Measurements from ENCODE around the gene FBN2. TPM values are rescaled to one million over a fixed set of nuclear protein-coding genes. Genes with fewer than 3 reads are reported as not detected.

FBN2 gene
- total and polyA plus RNA-seq, 9 donors: 0.23 to 3.5 (median 1.0) TPM

GRCh38 chr5:128441941-128442350, 96.1 kb downstream of the FBN2 start:
- 8 to 15% (median 12%) methylated on average over 2 of the region's 2 CpGs for WGBS, 3 donors
- no peak for DNase-seq
- Histone ChIP-seq H3K9me3 (no peaks in the 10 kb centered on the region), H3K36me3 (no peaks in the 10 kb centered on the region), H3K4me3 (no peak overlapping the region), H3K4me1 (ENCODE audit: insufficient read depth) (no peaks in the 10 kb centered on the region), H3K27ac (no peak overlapping the region), H3K27me3 (no peaks in the 10 kb centered on the region)
- TF ChIP-seq POLR2A (IDR thresholded peaks at IDR 0.05): no peak
- intact Hi-C loops (cut with DNase I): no loop called here

DNA sequence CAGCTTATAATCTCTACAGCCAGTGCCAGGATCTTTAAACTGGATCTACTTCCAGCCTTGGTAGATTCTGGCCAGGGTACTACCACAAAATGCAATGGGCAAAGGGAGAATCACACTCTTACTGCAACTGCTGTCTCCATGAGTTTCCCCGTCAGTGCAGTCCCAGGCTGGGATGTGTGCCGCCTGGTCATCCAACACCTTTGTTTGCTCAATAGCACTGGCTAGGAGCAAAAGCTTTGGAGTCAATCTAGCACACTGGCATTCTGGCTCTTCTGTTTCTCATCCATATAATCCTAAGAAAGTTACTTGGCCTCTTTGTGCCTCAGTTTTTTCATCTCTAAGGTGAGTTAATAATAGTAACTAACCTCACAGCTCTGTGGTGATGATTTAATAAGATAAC, 96.9 kb downstream of the FBN2 start:
- Histone ChIP-seq H3K4me3 (no peak overlapping the region), H3K9me3 (no peaks in the 10 kb centered on the region), H3K27ac (no peak overlapping the region), H3K4me1 (ENCODE audit: insufficient read depth) (no peaks in the 10 kb centered on the region), H3K27me3 (no peaks in the 10 kb centered on the region), H3K36me3 (no peaks in the 10 kb centered on the region)
- TF ChIP-seq CTCF (IDR thresholded peaks at IDR 0.05): no peak
- TF ChIP-seq POLR2A (IDR thresholded peaks at IDR 0.05): no peak
- no peak for TF ChIP-seq EP300 (IDR thresholded peaks at IDR 0.05)
- intact Hi-C loops (cut with DNase I): no loop called here
- whole genome bisulfite sequencing, 3 donors: 96 to 98% (median 97%) methylated on average over 2 of the region's 2 CpGs
- no peak for DNase-seq

- WGBS, 3 donors: 89 to 93% (median 90%) methylated on average over 4 of the region's 4 CpGs
- H3K4me1 ChIP-seq (ENCODE audit: insufficient read depth): no peaks in the 10 kb centered on the region
- H3K27me3 ChIP-seq: no peaks in the 10 kb centered on the region
- H3K4me3 ChIP-seq: no peak overlapping the region
- H3K27ac ChIP-seq: no peak overlapping the region
- no peaks in the 10 kb centered on the region for H3K36me3 ChIP-seq
- TF ChIP-seq CTCF (IDR thresholded peaks at IDR 0.05): no peak
- TF ChIP-seq POLR2A (IDR thresholded peaks at IDR 0.05): no peak
- no peak for TF ChIP-seq EP300 (IDR thresholded peaks at IDR 0.05)
- intact Hi-C loops (cut with DNase I): no loop called here
- no peak for DNase-seq
- no peaks in the 10 kb centered on the region for H3K9me3 ChIP-seq
Measured at GRCh38 chr5:128436749-128437188, 101.3 kb downstream of the FBN2 start.

- H3K4me1 ChIP-seq (ENCODE audit: insufficient read depth): no peaks in the 10 kb centered on the region
- 87 to 94% (median 91%) methylated on average over 4 of the region's 4 CpGs for WGBS, 3 donors
- intact Hi-C loops (cut with DNase I): no loop called here
Measured at GRCh38 chr5:128435861-128436260, 102.2 kb downstream of the FBN2 start.

GRCh38 chr5:128434993-128435392, 103.1 kb downstream of the FBN2 start:
- Histone ChIP-seq H3K27me3 (no peaks in the 10 kb centered on the region), H3K9me3 (no peaks in the 10 kb centered on the region), H3K27ac (no peak overlapping the region), H3K4me1 (ENCODE audit: insufficient read depth) (no peaks in the 10 kb centered on the region), H3K4me3 (no peak overlapping the region), H3K36me3 (no peaks in the 10 kb centered on the region)
- intact Hi-C loops (cut with DNase I): no loop called here
- no peak for DNase-seq
- no peak for TF ChIP-seq EP300 (IDR thresholded peaks at IDR 0.05)
- TF ChIP-seq CTCF (IDR thresholded peaks at IDR 0.05): no peak
- TF ChIP-seq POLR2A (IDR thresholded peaks at IDR 0.05): no peak

More at GRCh38 chr5:128435861-128436260, 102.2 kb downstream of the FBN2 start:
- no peaks in the 10 kb centered on the region for H3K36me3 ChIP-seq
- H3K27ac ChIP-seq: no peak overlapping the region
- H3K9me3 ChIP-seq: no peaks in the 10 kb centered on the region
- H3K4me3 ChIP-seq: no peak overlapping the region
- no peaks in the 10 kb centered on the region for H3K27me3 ChIP-seq
- no peak for DNase-seq
- TF ChIP-seq POLR2A (IDR thresholded peaks at IDR 0.05): no peak
- no peak for TF ChIP-seq CTCF (IDR thresholded peaks at IDR 0.05)
- no peak for TF ChIP-seq EP300 (IDR thresholded peaks at IDR 0.05)
